H1 (cell line): ENCODE results near the gene ZFAND3. TPM values are rescaled to one million over a fixed set of nuclear protein-coding genes. Genes with fewer than 3 reads are reported as not detected.

ENCODE experiments used
- CTCF ChIA-PET: fragments of 300-600 bp; sonication (Branson Sonifier 250); formaldehyde crosslinking; loops from one replicate; lab custom pipeline; 2021; ENCODE audit not compliant: partially characterized antibody; lab: Charles Lee
- POLR2A ChIA-PET: fragments of 300-600 bp; sonication (Branson Sonifier 250); formaldehyde crosslinking; loops from one replicate; lab custom pipeline; 2021; ENCODE audit warnings: inconsistent platforms; ENCODE audit not compliant: partially characterized antibody; lab: Charles Lee
- DNase-seq, 2 experiments: peaks; one replicate each; pipeline versions ENCODE4 v3.0.0 to v3.0.0-alpha.2; 2010 to 2022; ENCODE audit warnings: low spot score in 2 of 2, low read depth in 1 of 2, mixed read lengths in 1 of 2
- FAIRE-seq: peaks from 2 replicates; lab custom pipeline; 2011; peaks lifted over from hg19 to GRCh38; lab: Jason Lieb, UNC
- H2AFZ ChIP-seq: 2 replicates; pipeline ENCODE4 v1.8.1; 2012; ENCODE audit warnings: low read length, inconsistent platforms
- H2AK5ac ChIP-seq: 2 replicates; pipeline ENCODE4 v1.6.1; 2013; ENCODE audit warnings: low read depth, low read length
- H2BK120ac ChIP-seq: replicated peaks from 2 replicates; pipeline ENCODE3; 2013; ENCODE audit warnings: low read depth, low read length, inconsistent platforms
- H2BK12ac ChIP-seq: 2 replicates; pipeline ENCODE4 v1.6.1; 2013; ENCODE audit warnings: low read depth, low read length
- H2BK15ac ChIP-seq: 2 replicates; pipeline ENCODE4 v1.6.1; 2013; ENCODE audit warnings: low read length
- H2BK20ac ChIP-seq: 2 replicates; pipeline ENCODE4 v1.6.1; 2013; ENCODE audit warnings: low read length
- H2BK5ac ChIP-seq: 2 replicates; pipeline ENCODE4 v1.6.1; 2013; ENCODE audit warnings: low read depth, low read length
- H3K14ac ChIP-seq: 2 replicates; pipeline ENCODE4 v1.6.1; 2013; ENCODE audit warnings: inconsistent platforms; ENCODE audit not compliant: insufficient read length
- H3K18ac ChIP-seq: 2 replicates; pipeline ENCODE4 v1.6.1; 2013; ENCODE audit warnings: low read length; ENCODE audit errors: extremely low read depth
- H3K23ac ChIP-seq: 2 replicates; pipeline ENCODE4 v1.6.1; 2013; ENCODE audit warnings: inconsistent platforms; ENCODE audit not compliant: insufficient read length
- H3K23me2 ChIP-seq: 2 replicates; pipeline ENCODE4 v1.6.1; 2013; ENCODE audit warnings: low read depth, low read length
- H3K27ac ChIP-seq: 2 replicates; pipeline ENCODE4 v1.6.1; 2011; ENCODE audit warnings: low read depth, low read length, inconsistent platforms
- H3K27me3 ChIP-seq, 4 experiments: replicated peaks in 1 of 4; 1 replicate in 1 of 4; 2 replicates in 3 of 4; pipeline versions ENCODE4 v1.6.1 to v1.8.1; 2011 to 2013; ENCODE audit warnings: low read length in 3 of 4, mild to moderate bottlenecking in 3 of 4, inconsistent platforms in 2 of 4, mixed read lengths in 2 of 4, moderate library complexity in 1 of 4; ENCODE audit not compliant: control insufficient read depth in 3 of 4, insufficient read depth in 3 of 4; ENCODE audit errors: extremely low read depth in 1 of 4
- H3K36me3 ChIP-seq, 4 experiments: 2 replicates each; pipeline versions ENCODE4 v1.6.1 to v1.8.1; 2011 to 2013; ENCODE audit warnings: mild to moderate bottlenecking in 4 of 4, low read length in 3 of 4, moderate library complexity in 2 of 4, control low read depth in 1 of 4, inconsistent platforms in 1 of 4; ENCODE audit not compliant: insufficient read depth in 4 of 4, control insufficient read depth in 2 of 4
- H3K4ac ChIP-seq: replicated peaks from 2 replicates; pipeline ENCODE3; 2013; ENCODE audit warnings: low read length, low read depth, mixed read lengths, inconsistent platforms; ENCODE audit not compliant: insufficient read length
- H3K4me1 ChIP-seq, 4 experiments: replicated peaks in 1 of 4; 1 replicate in 1 of 4; 2 replicates in 3 of 4; pipeline versions ENCODE4 v1.6.1 to v1.8.1; 2011 to 2013; ENCODE audit warnings: low read length in 3 of 4, inconsistent platforms in 2 of 4, mixed read lengths in 1 of 4; ENCODE audit not compliant: insufficient read depth in 4 of 4, control insufficient read depth in 3 of 4
- H3K4me2 ChIP-seq, 2 experiments: 2 replicates each; pipeline versions ENCODE4 v1.6.1 to v1.8.1; 2011 to 2013; ENCODE audit warnings: low read depth in 2 of 2, low read length in 2 of 2, control low read depth in 1 of 2, inconsistent platforms in 1 of 2, mild to moderate bottlenecking in 1 of 2; ENCODE audit not compliant: insufficient read depth in 1 of 2
- H3K4me3 ChIP-seq, 4 experiments: fragments of 200-600, 300-600 bp in 1 of 4; sonication (generic), shearing (Covaris generic), sonication (Bioruptor Twin) in 1 of 4; 2 replicates each; pipeline versions ENCODE4 v1.5.1 to v1.8.1; 2011 to 2016; ENCODE audit warnings: low read length in 4 of 4, low read depth in 3 of 4, control low read depth in 2 of 4, inconsistent platforms in 2 of 4, mild to moderate bottlenecking in 2 of 4, mixed read lengths in 1 of 4, moderate library complexity in 1 of 4; ENCODE audit not compliant: insufficient read depth in 2 of 4; ENCODE audit errors: extremely low read depth in 1 of 4
- H3K56ac ChIP-seq: replicated peaks from 2 replicates; pipeline ENCODE3; 2013; ENCODE audit warnings: low read depth, mild to moderate bottlenecking, mixed read lengths, low read length, inconsistent platforms; ENCODE audit not compliant: insufficient read length
- H3K79me1 ChIP-seq: 2 replicates; pipeline ENCODE4 v1.6.1; 2013; ENCODE audit warnings: low read depth, low read length, control low read depth
- H3K79me2 ChIP-seq, 2 experiments: 2 replicates each; pipeline versions ENCODE4 v1.6.1 to v1.8.1; 2012 to 2013; ENCODE audit warnings: low read length in 2 of 2, mild to moderate bottlenecking in 2 of 2, inconsistent platforms in 1 of 2; ENCODE audit not compliant: insufficient read depth in 2 of 2, control insufficient read depth in 1 of 2
- H3K9ac ChIP-seq, 4 experiments: replicated peaks in 1 of 4; 1 replicate in 1 of 4; 2 replicates in 3 of 4; pipeline versions ENCODE4 v1.6.1 to v1.8.1; 2011 to 2013; ENCODE audit warnings: low read depth in 3 of 4, low read length in 3 of 4, control low read depth in 2 of 4, mild to moderate bottlenecking in 2 of 4, moderate library complexity in 2 of 4, inconsistent platforms in 1 of 4; ENCODE audit errors: extremely low read depth in 1 of 4
- H3K9me3 ChIP-seq, 2 experiments: 2 replicates each; pipeline versions ENCODE4 v1.6.1 to v1.8.1; 2012 to 2013; ENCODE audit warnings: mild to moderate bottlenecking in 2 of 2, moderate library complexity in 2 of 2, control low read depth in 1 of 2, inconsistent platforms in 1 of 2, low read depth in 1 of 2, low read length in 1 of 2, mixed read lengths in 1 of 2; ENCODE audit not compliant: insufficient read depth in 2 of 2
- H4K20me1 ChIP-seq, 2 experiments: replicated peaks in 1 of 2; 2 replicates each; pipeline versions ENCODE3 to v1.8.1; 2011 to 2013; ENCODE audit warnings: inconsistent platforms in 2 of 2, low read length in 2 of 2, mild to moderate bottlenecking in 1 of 2; ENCODE audit not compliant: insufficient read depth in 2 of 2, control insufficient read depth in 1 of 2
- H4K5ac ChIP-seq: 2 replicates; pipeline ENCODE4 v1.6.1; 2013; ENCODE audit warnings: low read length, low read depth, mixed read lengths, inconsistent platforms; ENCODE audit not compliant: insufficient read length
- H4K8ac ChIP-seq: 2 replicates; pipeline ENCODE4 v1.8.0; 2013; ENCODE audit warnings: mild to moderate bottlenecking, moderate library complexity, low read length, inconsistent platforms; ENCODE audit not compliant: insufficient read depth; ENCODE audit errors: extremely low read depth
- H4K91ac ChIP-seq: replicated peaks from 2 replicates; pipeline ENCODE3; 2013; ENCODE audit warnings: low read length, mixed read lengths, inconsistent platforms; ENCODE audit not compliant: insufficient read length
- TEAD4 ChIP-seq: IDR thresholded peaks from 2 replicates; pipeline ENCODE4 v1.6.1; 2012; ENCODE audit warnings: low read depth, low read length, inconsistent platforms, mixed read lengths
- WGBS, 2 experiments: shearing (Covaris generic) in 1 of 2; methylation state at CpG; one replicate each; pipeline versions ENCODE4 v1.1.6 to v1.1.7; 2013 to 2015; ENCODE audit warnings: low lambda C conversion rate in 2 of 2, mixed read lengths in 2 of 2, inconsistent platforms in 1 of 2, low coverage in 1 of 2, missing lambda C conversion rate in 1 of 2; ENCODE audit not compliant: insufficient replicate concordance in 2 of 2, insufficient coverage in 1 of 2, insufficient read length in 1 of 2; ENCODE audit errors: extremely low coverage in 1 of 2, missing lambda C conversion rate in 1 of 2; 5-methylcytosine and 5-hydroxymethylcytosine counted together
- polyA plus RNA-seq, 7 experiments: library from polyadenylated mRNA; depleted of rRNA in 3 of 7; stranded (reverse) in 5 of 7; unstranded in 2 of 7; fragments of >200 nt in 5 of 7; fragments of 200-250 nt in 2 of 7; gene quantifications; 1 replicate in 5 of 7; 2 replicates in 1 of 7; 4 replicates in 1 of 7; pipeline versions ENCODE4 v1.2.1 to v1.2.3, GENCODE V29; 2011 to 2013; ENCODE audit warnings: missing spikeins in 2 of 7, mixed read lengths in 2 of 7
- total RNA-seq: library from RNA; stranded (reverse); fragmentation: NEBNext Ultra II Directional; extraction: Animal tissue kit (Norgen Biotek cat#: 25700); gene quantifications from 2 replicates; pipeline ENCODE4 v1.2.1, GENCODE V29; 2021

Gene ZFAND3
- total and polyA plus RNA-seq, 2 of the 8 experiments (the other 6 are each of a cell fraction or from before 2014, with no cell fraction given): 13.0 to 51.3 TPM

DNA sequence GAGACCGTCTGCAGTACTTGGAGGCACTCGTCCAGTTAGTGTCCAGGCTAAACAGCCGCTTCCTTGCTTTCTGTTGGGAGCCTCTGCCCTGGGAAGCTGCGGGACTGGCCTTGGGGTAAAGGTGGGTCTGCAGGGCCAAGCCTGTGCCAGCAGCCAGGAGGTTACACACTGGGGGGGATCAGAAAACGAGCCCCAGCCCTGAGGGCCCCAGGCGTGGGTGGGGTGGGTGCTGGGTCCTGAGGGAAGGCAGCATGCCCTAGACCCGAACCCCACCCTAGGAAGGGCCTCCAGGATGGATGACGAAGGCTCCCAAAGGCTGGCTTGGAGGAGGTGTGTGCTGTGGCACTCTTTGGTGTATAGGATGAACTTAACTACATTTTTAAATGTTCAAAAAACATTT is 335.2 kb downstream of the ZFAND3 start:
- no peak overlapping the region for H3K9ac ChIP-seq
- ChIA-PET POLR2A (no interaction called here), CTCF (no interaction called here)
- no peak overlapping the region for H4K91ac ChIP-seq
- H4K20me1 ChIP-seq: no peaks in the 10 kb centered on the region
- H2AFZ ChIP-seq: no peak overlapping the region
- H3K4me1 ChIP-seq: peaks cover 0 to 4% (median 0%) of the 10 kb centered on the region in 4 experiments; a peak in 2 of 7 replicates
- H2BK15ac ChIP-seq: no peak overlapping the region
- no peak overlapping the region for H3K4ac ChIP-seq
- H2BK12ac ChIP-seq: no peak overlapping the region
- H2BK5ac ChIP-seq: no peak overlapping the region
- no peak for FAIRE-seq
- H3K4me2 ChIP-seq: no peak overlapping the region
- no peak overlapping the region for H3K27ac ChIP-seq
- no peak overlapping the region; the same call in 1 of the 2 replicates for H4K8ac ChIP-seq
- no peaks in the 10 kb centered on the region for H3K9me3 ChIP-seq
- H3K36me3 ChIP-seq: no peaks in the 10 kb centered on the region
- 76% methylated on average over 6 of the region's 8 CpGs; no CpG with 5 or more reads in 1 of the 2 experiments for WGBS, 2 experiments
- no peak overlapping the region for H2BK120ac ChIP-seq
- H3K56ac ChIP-seq: no peak overlapping the region
- H3K79me1 ChIP-seq: no peaks in the 10 kb centered on the region
- H2AK5ac ChIP-seq: no peak overlapping the region
- no peak for TF ChIP-seq TEAD4
- TF ChIP-seq, all 59 proteins: peak for 0
- H3K27me3 ChIP-seq: no peaks in the 10 kb centered on the region
- DNase-seq: no peak
- no peak overlapping the region for H2BK20ac ChIP-seq
- H3K18ac ChIP-seq: no peak overlapping the region
- no peaks in the 10 kb centered on the region for H3K79me2 ChIP-seq
- no peak overlapping the region for H3K23ac ChIP-seq
- no peak overlapping the region for H3K4me3 ChIP-seq
- H3K23me2 ChIP-seq: no peaks in the 10 kb centered on the region
- no peak overlapping the region for H3K14ac ChIP-seq
- no peak overlapping the region for H4K5ac ChIP-seq
